Measurements from ENCODE around the gene NAALADL2.

NAALADL2 gene

DNA sequence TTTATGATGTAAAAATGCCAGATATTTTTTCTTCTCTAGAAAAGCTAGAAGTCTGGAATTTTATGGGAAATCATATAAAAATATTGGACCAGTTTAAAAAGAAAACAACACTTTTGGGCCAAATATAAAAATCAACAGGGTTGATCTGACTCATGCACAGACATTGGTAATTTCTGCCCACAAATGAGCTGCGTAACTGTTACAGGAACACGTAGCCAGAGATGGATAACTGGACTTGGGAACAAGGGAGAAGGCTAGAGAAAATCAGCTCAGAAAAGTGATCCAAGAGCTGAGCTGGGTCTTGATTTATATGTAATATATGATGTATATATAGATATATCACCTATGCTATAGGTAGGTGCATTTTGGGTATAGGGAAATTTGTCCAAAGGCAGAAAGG lies 36.8 kb upstream of the NAALADL2 start:
- no peak for DNase-seq (ENCODE audit: extremely low spot score)
- POLR2A ChIA-PET = no interaction called here
- CTCF ChIA-PET = interaction anchor here (0.9 to 2.0 kb wide), 3 partner anchors 9 to 35 kb away, joined by 3 to 6 read pairs (median 3); no protein-coding TSS in a partner anchor
- TF ChIP-seq, protein P1, sequence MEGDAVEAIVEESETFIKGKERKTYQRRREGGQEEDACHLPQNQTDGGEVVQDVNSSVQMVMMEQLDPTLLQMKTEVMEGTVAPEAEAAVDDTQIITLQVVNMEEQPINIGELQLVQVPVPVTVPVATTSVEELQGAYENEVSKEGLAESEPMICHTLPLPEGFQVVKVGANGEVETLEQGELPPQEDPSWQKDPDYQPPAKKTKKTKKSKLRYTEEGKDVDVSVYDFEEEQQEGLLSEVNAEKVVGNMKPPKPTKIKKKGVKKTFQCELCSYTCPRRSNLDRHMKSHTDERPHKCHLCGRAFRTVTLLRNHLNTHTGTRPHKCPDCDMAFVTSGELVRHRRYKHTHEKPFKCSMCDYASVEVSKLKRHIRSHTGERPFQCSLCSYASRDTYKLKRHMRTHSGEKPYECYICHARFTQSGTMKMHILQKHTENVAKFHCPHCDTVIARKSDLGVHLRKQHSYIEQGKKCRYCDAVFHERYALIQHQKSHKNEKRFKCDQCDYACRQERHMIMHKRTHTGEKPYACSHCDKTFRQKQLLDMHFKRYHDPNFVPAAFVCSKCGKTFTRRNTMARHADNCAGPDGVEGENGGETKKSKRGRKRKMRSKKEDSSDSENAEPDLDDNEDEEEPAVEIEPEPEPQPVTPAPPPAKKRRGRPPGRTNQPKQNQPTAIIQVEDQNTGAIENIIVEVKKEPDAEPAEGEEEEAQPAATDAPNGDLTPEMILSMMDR (IDR thresholded peaks at IDR 0.05; ENCODE audit: control extremely low read depth, extremely low read depth, low read depth, missing control alignments) = no peak

DNA sequence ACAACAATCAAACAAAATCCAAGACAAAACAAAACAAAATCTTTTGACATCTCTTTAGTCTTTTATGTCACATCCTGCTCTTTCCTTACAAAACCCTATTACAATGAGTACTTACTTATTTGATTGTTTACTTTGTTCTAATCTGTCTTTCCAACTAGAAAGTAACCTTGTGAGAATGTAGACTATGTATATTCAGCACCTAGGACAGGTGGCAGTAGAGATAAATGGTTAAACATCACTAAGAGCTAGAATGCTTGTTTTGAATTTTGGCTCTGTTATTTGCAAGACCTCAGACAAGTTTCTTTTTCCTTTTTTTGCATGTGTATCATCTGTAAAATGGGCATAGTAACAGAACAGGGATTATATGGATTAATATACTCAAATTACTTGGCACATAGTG lies 33.1 kb upstream of the NAALADL2 start:
- DNase-seq (ENCODE audit: extremely low spot score) = no peak
- ChIA-PET CTCF (interaction anchor here (1.2 kb wide), 1 partner anchor 8 kb away, joined by 3 read pairs; no protein-coding TSS in a partner anchor), POLR2A (no interaction called here)
- TF ChIP-seq, protein P1 (IDR thresholded peaks at IDR 0.05; ENCODE audit: control extremely low read depth, extremely low read depth, low read depth, missing control alignments) = no peak

DNA sequence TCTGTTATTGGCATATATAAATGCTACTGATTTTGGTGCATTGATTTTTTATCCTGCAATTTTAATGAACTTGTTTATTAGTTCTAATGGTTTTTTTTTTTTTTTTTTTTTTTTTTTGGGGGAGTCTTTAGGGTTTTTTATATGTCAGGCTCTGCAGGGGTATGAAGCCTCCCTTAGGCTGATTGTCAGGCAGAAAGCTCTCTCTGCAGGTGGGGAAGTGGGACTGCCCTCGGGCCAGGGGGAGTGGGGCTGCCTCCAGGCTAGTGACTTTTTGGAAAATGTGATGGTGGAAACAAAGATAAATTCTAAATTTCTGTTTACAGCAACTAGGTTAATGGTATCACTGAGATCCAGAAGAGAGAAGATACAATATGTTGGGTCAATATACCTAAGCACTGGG lies 14.4 kb upstream of the NAALADL2 start:
- TF ChIP-seq, protein P1 (IDR thresholded peaks at IDR 0.05; ENCODE audit: control extremely low read depth, extremely low read depth, low read depth, missing control alignments) = no peak
- DNase-seq (ENCODE audit: extremely low spot score) = no peak
- ChIA-PET CTCF (no interaction called here), POLR2A (no interaction called here)

DNA sequence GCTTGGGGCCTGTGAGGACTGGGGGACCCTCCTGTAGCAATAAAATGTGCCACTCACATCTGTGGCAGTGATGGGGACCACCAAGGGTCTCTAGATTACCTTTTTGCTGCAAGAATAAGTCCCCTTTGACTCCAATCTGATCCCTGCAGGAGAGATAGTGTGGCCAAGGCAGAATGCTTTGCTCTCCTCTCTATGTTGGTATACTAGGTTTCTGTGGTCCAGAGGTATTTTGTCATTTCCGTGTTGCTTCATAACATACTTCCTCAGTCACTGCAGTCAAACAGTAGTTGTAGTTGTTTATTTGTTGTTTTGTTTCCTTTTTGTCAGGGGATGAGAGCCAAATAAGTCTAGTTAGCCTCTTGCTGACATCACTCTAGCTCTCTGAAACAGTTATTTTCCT lies 13.1 kb upstream of the NAALADL2 start:
- CTCF ChIA-PET = no interaction called here
- POLR2A ChIA-PET = no interaction called here
- DNase-seq (ENCODE audit: extremely low spot score) = no peak
- TF ChIP-seq, protein P1 (IDR thresholded peaks at IDR 0.05; ENCODE audit: control extremely low read depth, extremely low read depth, low read depth, missing control alignments) = no peak

DNA sequence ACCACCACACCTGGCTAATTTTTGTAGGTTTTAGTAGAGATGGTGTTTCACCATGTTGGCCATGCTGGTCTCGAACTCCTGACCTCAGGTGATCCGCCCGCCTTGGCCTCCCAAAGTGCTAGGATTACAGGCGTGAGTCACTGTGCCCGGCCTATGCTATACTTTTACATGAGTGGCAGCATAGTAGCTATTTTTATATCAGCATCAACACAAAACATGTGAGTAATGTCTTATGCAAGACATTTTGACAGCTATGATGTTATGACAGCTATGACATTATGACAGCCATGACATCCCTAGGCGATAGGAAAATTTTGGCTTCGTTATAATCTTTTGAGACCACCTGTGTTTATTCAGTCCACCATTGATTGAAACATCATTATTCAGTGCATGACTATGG lies 4.1 kb upstream of the NAALADL2 start:
- CTCF ChIA-PET = no interaction called here
- TF ChIP-seq, protein P1 (IDR thresholded peaks at IDR 0.05; ENCODE audit: control extremely low read depth, extremely low read depth, low read depth, missing control alignments) = no peak
- no peak for DNase-seq (ENCODE audit: extremely low spot score)
- POLR2A ChIA-PET = no interaction called here

DNA sequence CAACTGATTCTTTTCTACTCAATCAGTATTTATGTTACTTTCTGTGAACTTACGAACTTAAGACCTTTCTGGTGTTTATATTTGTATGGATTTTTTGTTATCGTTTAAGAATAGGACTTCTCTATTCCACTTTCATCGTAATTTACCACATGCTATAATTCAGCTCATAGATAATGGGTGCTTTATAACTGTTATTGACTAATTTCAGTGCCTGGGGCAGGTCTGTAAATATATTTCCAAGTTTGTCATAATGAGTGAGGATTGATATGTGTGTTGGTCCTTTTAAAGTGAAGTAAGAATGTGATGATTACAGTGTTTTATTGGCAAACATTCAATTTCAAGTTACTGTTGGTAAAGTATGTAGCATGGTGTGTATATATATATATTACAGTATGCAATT lies 1.8 kb upstream of the NAALADL2 start:
- DNase-seq (ENCODE audit: extremely low spot score) = no peak
- ChIA-PET CTCF (interaction anchor here (1.0 to 1.6 kb wide), 2 partner anchors 8 to 35 kb away, joined by 3 read pairs; no protein-coding TSS in a partner anchor), POLR2A (no interaction called here)
- TF ChIP-seq, protein P1 (IDR thresholded peaks at IDR 0.05; ENCODE audit: control extremely low read depth, extremely low read depth, low read depth, missing control alignments) = no peak

DNA sequence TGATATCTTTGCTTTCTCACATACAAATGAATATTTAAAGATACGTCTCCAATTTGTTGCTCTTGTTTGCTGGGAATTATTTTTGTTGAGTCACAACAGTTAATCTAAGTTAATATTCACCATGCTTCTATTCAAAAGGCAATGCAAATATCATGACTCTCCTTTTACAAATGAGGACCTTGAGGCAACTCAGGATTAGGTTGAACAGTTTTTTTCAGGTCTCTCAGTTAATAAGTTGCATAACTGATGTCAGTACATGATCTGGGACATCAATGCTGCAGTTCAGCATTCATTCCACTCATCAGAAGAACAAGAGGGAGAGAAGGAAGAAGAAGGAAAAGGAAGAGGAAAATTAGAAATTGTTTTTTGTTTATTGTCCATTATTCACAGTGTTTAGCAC lies 781 bp upstream of the NAALADL2 start:
- ChIA-PET CTCF (interaction anchor here (1.0 to 1.6 kb wide), 2 partner anchors 9 to 36 kb away, joined by 3 read pairs; no protein-coding TSS in a partner anchor), POLR2A (no interaction called here)
- no peak for DNase-seq (ENCODE audit: extremely low spot score)
- TF ChIP-seq, protein P1 (IDR thresholded peaks at IDR 0.05; ENCODE audit: control extremely low read depth, extremely low read depth, low read depth, missing control alignments) = no peak

All from GM10248 (cell line).